ENCODE data around the gene IMMP2L.

GRCh38 chr7:110921595-110922151 lies 640.6 kb downstream of the IMMP2L start:
- TF ChIP-seq CTCF (IDR thresholded peaks at IDR 0.05) (no peak), EZH2 (IDR thresholded peaks at IDR 0.05) (no peak), EZH2phosphoT487 (IDR thresholded peaks at IDR 0.05) (no peak)
